ENCODE measurements around the gene OR2K2.

OR2K2 gene, protein sequence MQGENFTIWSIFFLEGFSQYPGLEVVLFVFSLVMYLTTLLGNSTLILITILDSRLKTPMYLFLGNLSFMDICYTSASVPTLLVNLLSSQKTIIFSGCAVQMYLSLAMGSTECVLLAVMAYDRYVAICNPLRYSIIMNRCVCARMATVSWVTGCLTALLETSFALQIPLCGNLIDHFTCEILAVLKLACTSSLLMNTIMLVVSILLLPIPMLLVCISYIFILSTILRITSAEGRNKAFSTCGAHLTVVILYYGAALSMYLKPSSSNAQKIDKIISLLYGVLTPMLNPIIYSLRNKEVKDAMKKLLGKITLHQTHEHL

GRCh38 chr9:111330124-111330523 lies at the start of gene OR2K2:
Gene OR2K2, minus strand, starts transcription at chr9:111330224. Its CDS starts 1,791 bp downstream, at chr9:111328433.
- Histone ChIP-seq H3K4me3 (replicated peaks; ENCODE audit: low read depth, low read length) (no peak within 1 kb of the TSS), H3K27me3 (replicated peaks; ENCODE audit: control insufficient read depth, insufficient read depth, low read length) (no peaks in the 10 kb centered on the region), H3K36me3 (ENCODE audit: control insufficient read depth, insufficient read depth, low read length) (no peaks in the 10 kb centered on the region)
- no peak for DNase-seq (ENCODE audit: extremely low read depth, insufficient read length)
- TF ChIP-seq, protein P1, sequence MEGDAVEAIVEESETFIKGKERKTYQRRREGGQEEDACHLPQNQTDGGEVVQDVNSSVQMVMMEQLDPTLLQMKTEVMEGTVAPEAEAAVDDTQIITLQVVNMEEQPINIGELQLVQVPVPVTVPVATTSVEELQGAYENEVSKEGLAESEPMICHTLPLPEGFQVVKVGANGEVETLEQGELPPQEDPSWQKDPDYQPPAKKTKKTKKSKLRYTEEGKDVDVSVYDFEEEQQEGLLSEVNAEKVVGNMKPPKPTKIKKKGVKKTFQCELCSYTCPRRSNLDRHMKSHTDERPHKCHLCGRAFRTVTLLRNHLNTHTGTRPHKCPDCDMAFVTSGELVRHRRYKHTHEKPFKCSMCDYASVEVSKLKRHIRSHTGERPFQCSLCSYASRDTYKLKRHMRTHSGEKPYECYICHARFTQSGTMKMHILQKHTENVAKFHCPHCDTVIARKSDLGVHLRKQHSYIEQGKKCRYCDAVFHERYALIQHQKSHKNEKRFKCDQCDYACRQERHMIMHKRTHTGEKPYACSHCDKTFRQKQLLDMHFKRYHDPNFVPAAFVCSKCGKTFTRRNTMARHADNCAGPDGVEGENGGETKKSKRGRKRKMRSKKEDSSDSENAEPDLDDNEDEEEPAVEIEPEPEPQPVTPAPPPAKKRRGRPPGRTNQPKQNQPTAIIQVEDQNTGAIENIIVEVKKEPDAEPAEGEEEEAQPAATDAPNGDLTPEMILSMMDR (IDR thresholded peaks at IDR 0.05; ENCODE audit: insufficient read depth, low read length, poor library complexity, severe bottlenecking), result no peak

- Histone ChIP-seq H3K27me3 (replicated peaks; ENCODE audit: control insufficient read depth, insufficient read depth, low read length) (no peaks in the 10 kb centered on the region), H3K36me3 (ENCODE audit: control insufficient read depth, insufficient read depth, low read length) (peaks cover 6% of the 10 kb centered on the region)
- DNase-seq (ENCODE audit: extremely low read depth, insufficient read length), result no peak
These were observed 46.0 kb upstream of the OR2K2 start for GRCh38 chr9:111375817-111376564.

DNA sequence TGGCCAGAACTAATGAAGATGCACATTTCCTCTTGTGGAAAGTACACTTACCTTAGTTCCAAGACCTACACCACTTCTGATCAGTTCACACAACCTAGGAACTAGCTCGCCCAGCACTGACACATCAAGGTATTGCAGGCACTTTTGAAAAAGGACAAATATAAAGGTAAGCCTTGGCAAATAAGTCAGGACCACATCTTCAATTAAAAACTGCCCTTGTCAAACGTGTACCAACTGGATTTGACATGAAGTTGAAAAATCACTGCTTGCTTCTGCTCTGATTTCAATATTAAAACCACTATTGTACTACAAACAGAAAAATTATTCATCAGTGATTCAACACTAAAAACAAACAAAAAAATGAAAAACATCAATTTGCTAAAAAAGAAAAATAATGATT lies 45.0 kb upstream of the OR2K2 start:
- Histone ChIP-seq H3K27me3 (replicated peaks; ENCODE audit: control insufficient read depth, insufficient read depth, low read length) (no peaks in the 10 kb centered on the region), H3K4me3 (replicated peaks; ENCODE audit: low read depth, low read length) (no peak overlapping the region), H3K36me3 (ENCODE audit: control insufficient read depth, insufficient read depth, low read length) (peaks cover 9% of the 10 kb centered on the region)
- no peak for DNase-seq (ENCODE audit: extremely low read depth, insufficient read length)
- TF ChIP-seq, protein P1 (IDR thresholded peaks at IDR 0.05; ENCODE audit: insufficient read depth, low read length, poor library complexity, severe bottlenecking), result no peak

More at GRCh38 chr9:111375817-111376564, 46.0 kb upstream of the OR2K2 start:
- no peak overlapping the region for H3K4me3 ChIP-seq (replicated peaks; ENCODE audit: low read depth, low read length)
- TF ChIP-seq, protein P1 (IDR thresholded peaks at IDR 0.05; ENCODE audit: insufficient read depth, low read length, poor library complexity, severe bottlenecking), result no peak

GRCh38 chr9:111372297-111372696 lies 42.3 kb upstream of the OR2K2 start:
- TF ChIP-seq, protein P1 (IDR thresholded peaks at IDR 0.05; ENCODE audit: insufficient read depth, low read length, poor library complexity, severe bottlenecking), result no peak
- Histone ChIP-seq H3K27me3 (replicated peaks; ENCODE audit: control insufficient read depth, insufficient read depth, low read length) (no peaks in the 10 kb centered on the region), H3K4me3 (replicated peaks; ENCODE audit: low read depth, low read length) (no peak overlapping the region), H3K36me3 (ENCODE audit: control insufficient read depth, insufficient read depth, low read length) (peaks cover 14% of the 10 kb centered on the region)
- no peak for DNase-seq (ENCODE audit: extremely low read depth, insufficient read length)

- Histone ChIP-seq H3K4me3 (replicated peaks; ENCODE audit: low read depth, low read length) (no peak overlapping the region), H3K36me3 (ENCODE audit: control insufficient read depth, insufficient read depth, low read length) (peaks cover 14% of the 10 kb centered on the region), H3K27me3 (replicated peaks; ENCODE audit: control insufficient read depth, insufficient read depth, low read length) (no peaks in the 10 kb centered on the region)
- DNase-seq (ENCODE audit: extremely low read depth, insufficient read length), result no peak
- TF ChIP-seq, protein P1 (IDR thresholded peaks at IDR 0.05; ENCODE audit: insufficient read depth, low read length, poor library complexity, severe bottlenecking), result no peak
These were observed 37.0 kb upstream of the OR2K2 start for GRCh38 chr9:111366978-111367377.

Measured in GM06990 (cell line).